ENCODE data around the gene C14orf39.
"Not testable (repeated sequence)": the region's sequence is repeated elsewhere in the genome, so short reads cannot be mapped to it uniquely, and the experiment has no call there.

Gene C14orf39

GRCh38 chr14:60490270-60490669 lies 4.4 kb upstream of the C14orf39 start:
- DNase-seq: no peak

GRCh38 chr14:60488175-60488574 lies 2.3 kb upstream of the C14orf39 start:
- no peak for DNase-seq

GRCh38 chr14:60487211-60487610 lies 1.3 kb upstream of the C14orf39 start:
- DNase-seq: no peak

GRCh38 chr14:60485057-60485597 lies 736 bp downstream of the C14orf39 start:
- no peak for DNase-seq

- no peak for DNase-seq
Measured at GRCh38 chr14:60482743-60483142, 3.1 kb downstream of the C14orf39 start.

- not testable (repeated sequence) for DNase-seq
Measured at GRCh38 chr14:60480248-60480647, 5.6 kb downstream of the C14orf39 start.

- DNase-seq: no peak
Measured at GRCh38 chr14:60455875-60456274, 30.0 kb downstream of the C14orf39 start.

GRCh38 chr14:60430276-60430675 lies 55.6 kb downstream of the C14orf39 start:
- DNase-seq: no peak

- DNase-seq: no peak
Measured at GRCh38 chr14:60420050-60420449, 65.8 kb downstream of the C14orf39 start.

- DNase-seq: not testable (repeated sequence)
Measured at GRCh38 chr14:60397550-60397949, 88.3 kb downstream of the C14orf39 start.

GRCh38 chr14:60396718-60397343 lies 89.0 kb downstream of the C14orf39 start:
- DNase-seq: no peak

Data from NCI-H2081 treated with DMSO at 0.1 percent for 48 hours (cell line).